ENCODE measurements around the gene LSM14B. TPM values are rescaled to one million over a fixed set of nuclear protein-coding genes. Genes with fewer than 3 reads are reported as not detected.

LSM14B gene
- total RNA-seq, 4 donors from 2014 or later: 3.1 to 56.8 (median 45.9) TPM

- peak; percentile 48 to 64 for DNase-seq
- intact Hi-C loops (cut with DNase I; ENCODE audit: low total_unique reads): loop anchor here (10.0 kb wide), 1 partner anchor 142 kb away; no protein-coding TSS in a partner anchor
- no peaks in the 10 kb centered on the region for H3K27me3 ChIP-seq
- peaks cover 0 to 7% of the 10 kb centered on the region in 2 donors for H3K4me1 ChIP-seq
- H3K4me3 ChIP-seq: no peak overlapping the region
- TF ChIP-seq CTCF (IDR thresholded peaks at IDR 0.05): peak; percentile 35 to 66 (median 48)
- TF ChIP-seq POLR2A (IDR thresholded peaks at IDR 0.05): no peak
- H3K36me3 ChIP-seq: no peaks in the 10 kb centered on the region
- no peaks in the 10 kb centered on the region for H3K9me3 ChIP-seq
- H3K27ac ChIP-seq: no peak overlapping the region
Observed at GRCh38 chr20:62156592-62157386, 34.5 kb downstream of the LSM14B start.

- H3K4me1 ChIP-seq: peaks cover 0 to 7% of the 10 kb centered on the region in 2 donors
- H3K27me3 ChIP-seq: no peaks in the 10 kb centered on the region
- no peaks in the 10 kb centered on the region for H3K9me3 ChIP-seq
- TF ChIP-seq POLR2A (IDR thresholded peaks at IDR 0.05) (no peak), CTCF (IDR thresholded peaks at IDR 0.05) (no peak)
- no peak overlapping the region for H3K4me3 ChIP-seq
- no peak for DNase-seq
- intact Hi-C loops (cut with DNase I; ENCODE audit: low total_unique reads): loop anchor here (10.0 kb wide), 1 partner anchor 143 kb away; no protein-coding TSS in a partner anchor
- no peak overlapping the region for H3K27ac ChIP-seq
- no peaks in the 10 kb centered on the region for H3K36me3 ChIP-seq
Observed at GRCh38 chr20:62157387-62158087, 35.3 kb downstream of the LSM14B start.

GRCh38 chr20:62158088-62158400 is 35.8 kb downstream of the LSM14B start:
- no peak for TF ChIP-seq POLR2A (IDR thresholded peaks at IDR 0.05)
- TF ChIP-seq CTCF (IDR thresholded peaks at IDR 0.05): no peak
- DNase-seq: no peak
- peaks cover 0 to 7% of the 10 kb centered on the region in 2 donors for H3K4me1 ChIP-seq
- H3K36me3 ChIP-seq: no peaks in the 10 kb centered on the region
- no peaks in the 10 kb centered on the region for H3K9me3 ChIP-seq
- intact Hi-C loops (cut with DNase I; ENCODE audit: low total_unique reads): loop anchor here (10.0 kb wide), 1 partner anchor 143 kb away; no protein-coding TSS in a partner anchor
- no peaks in the 10 kb centered on the region for H3K27me3 ChIP-seq
- no peak overlapping the region for H3K27ac ChIP-seq
- no peak overlapping the region for H3K4me3 ChIP-seq

GRCh38 chr20:62158541-62158940 is 36.3 kb downstream of the LSM14B start:
- H3K4me3 ChIP-seq: no peak overlapping the region
- no peaks in the 10 kb centered on the region for H3K36me3 ChIP-seq
- DNase-seq: no peak
- intact Hi-C loops (cut with DNase I; ENCODE audit: low total_unique reads): loop anchor here (10.0 kb wide), 1 partner anchor 144 kb away; no protein-coding TSS in a partner anchor
- peaks cover 0 to 7% of the 10 kb centered on the region in 2 donors for H3K4me1 ChIP-seq
- no peak for TF ChIP-seq POLR2A (IDR thresholded peaks at IDR 0.05)
- no peak for TF ChIP-seq CTCF (IDR thresholded peaks at IDR 0.05)
- H3K27me3 ChIP-seq: no peaks in the 10 kb centered on the region
- no peak overlapping the region for H3K27ac ChIP-seq
- no peaks in the 10 kb centered on the region for H3K9me3 ChIP-seq

- Histone ChIP-seq H3K4me3 (no peak overlapping the region), H3K27ac (no peak overlapping the region), H3K36me3 (no peaks in the 10 kb centered on the region), H3K4me1 (peaks cover 0 to 7% of the 10 kb centered on the region in 2 donors), H3K27me3 (no peaks in the 10 kb centered on the region), H3K9me3 (no peaks in the 10 kb centered on the region)
- no peak for DNase-seq
- intact Hi-C loops (cut with DNase I; ENCODE audit: low total_unique reads): loop anchor here (10.0 kb wide), 1 partner anchor 144 kb away; no protein-coding TSS in a partner anchor
- TF ChIP-seq POLR2A (IDR thresholded peaks at IDR 0.05) (no peak), CTCF (IDR thresholded peaks at IDR 0.05) (no peak)
Observed at GRCh38 chr20:62159052-62159451, 36.8 kb downstream of the LSM14B start.

Data from uterus (tissue), 4 donors.